ENCODE data around the gene TRABD2B.

Gene TRABD2B

GRCh38 chr1:47765236-47765635 is 231.9 kb downstream of the TRABD2B start:
- no peak for TF ChIP-seq CTCF (IDR thresholded peaks at IDR 0.05; ENCODE audit: insufficient read depth, low read length, poor library complexity, severe bottlenecking)
- no peak for DNase-seq (ENCODE audit: extremely low read depth, insufficient read length)
- peaks cover 2% of the 10 kb centered on the region; the same call in 1 of the 2 replicates for H3K27me3 ChIP-seq (replicated peaks; ENCODE audit: control insufficient read depth, insufficient read depth, low read length)
- no peaks in the 10 kb centered on the region for H3K36me3 ChIP-seq (ENCODE audit: control insufficient read depth, insufficient read depth, low read length)
- H3K4me3 ChIP-seq (replicated peaks; ENCODE audit: low read depth, low read length): no peak overlapping the region

- Histone ChIP-seq H3K4me3 (replicated peaks; ENCODE audit: low read depth, low read length) (no peak overlapping the region), H3K27me3 (replicated peaks; ENCODE audit: control insufficient read depth, insufficient read depth, low read length) (peaks cover 2% of the 10 kb centered on the region), H3K36me3 (ENCODE audit: control insufficient read depth, insufficient read depth, low read length) (no peaks in the 10 kb centered on the region)
- TF ChIP-seq CTCF (IDR thresholded peaks at IDR 0.05; ENCODE audit: insufficient read depth, low read length, poor library complexity, severe bottlenecking): no peak
- no peak for DNase-seq (ENCODE audit: extremely low read depth, insufficient read length)
Measured at GRCh38 chr1:47764461-47765046, 232.6 kb downstream of the TRABD2B start.

GRCh38 chr1:47763591-47764171 is 233.5 kb downstream of the TRABD2B start:
- TF ChIP-seq CTCF (IDR thresholded peaks at IDR 0.05; ENCODE audit: insufficient read depth, low read length, poor library complexity, severe bottlenecking): no peak
- DNase-seq (ENCODE audit: extremely low read depth, insufficient read length): no peak
- peaks cover 2% of the 10 kb centered on the region for H3K27me3 ChIP-seq (replicated peaks; ENCODE audit: control insufficient read depth, insufficient read depth, low read length)
- no peaks in the 10 kb centered on the region for H3K36me3 ChIP-seq (ENCODE audit: control insufficient read depth, insufficient read depth, low read length)
- no peak overlapping the region for H3K4me3 ChIP-seq (replicated peaks; ENCODE audit: low read depth, low read length)

- no peaks in the 10 kb centered on the region for H3K36me3 ChIP-seq (ENCODE audit: control insufficient read depth, insufficient read depth, low read length)
- DNase-seq (ENCODE audit: extremely low read depth, insufficient read length): no peak
- H3K4me3 ChIP-seq (replicated peaks; ENCODE audit: low read depth, low read length): no peak overlapping the region
- no peak for TF ChIP-seq CTCF (IDR thresholded peaks at IDR 0.05; ENCODE audit: insufficient read depth, low read length, poor library complexity, severe bottlenecking)
- H3K27me3 ChIP-seq (replicated peaks; ENCODE audit: control insufficient read depth, insufficient read depth, low read length): peaks cover 2% of the 10 kb centered on the region
Measured at GRCh38 chr1:47761974-47762373, 235.2 kb downstream of the TRABD2B start.

- no peak for DNase-seq (ENCODE audit: extremely low read depth, insufficient read length)
- no peaks in the 10 kb centered on the region for H3K36me3 ChIP-seq (ENCODE audit: control insufficient read depth, insufficient read depth, low read length)
- no peak for TF ChIP-seq CTCF (IDR thresholded peaks at IDR 0.05; ENCODE audit: insufficient read depth, low read length, poor library complexity, severe bottlenecking)
- H3K4me3 ChIP-seq (replicated peaks; ENCODE audit: low read depth, low read length): no peak overlapping the region
- H3K27me3 ChIP-seq (replicated peaks; ENCODE audit: control insufficient read depth, insufficient read depth, low read length): peaks cover 2% of the 10 kb centered on the region
Measured at GRCh38 chr1:47761201-47761930, 235.8 kb downstream of the TRABD2B start.
